B cell (primary cell): ENCODE data around the gene DUSP23. TPM values are rescaled to one million over a fixed set of nuclear protein-coding genes. Genes with fewer than 3 reads are reported as not detected.

Experiments used
- ATAC-seq: fragments of 200-7000 bp; cut with Tn5 transposase; one replicate; pipeline ENCODE4 v1.10.0; 2021; ENCODE audit warnings: low read depth, mild to moderate bottlenecking, moderate number of reproducible peaks, moderate library complexity
- CTCF ChIA-PET: fragments of 350-600 bp; sonication (Branson Sonifier 250); formaldehyde crosslinking; loops from one replicate; lab custom pipeline; 2021; ENCODE audit warnings: antibody characterized with exemption, inconsistent platforms; lab: Charles Lee
- POLR2A ChIA-PET: fragments of 350-600 bp; sonication (Branson Sonifier 250); formaldehyde crosslinking; loops from one replicate; lab custom pipeline; 2021; ENCODE audit warnings: antibody characterized with exemption; lab: Charles Lee
- DNase-seq: peaks from one replicate; pipeline ENCODE4 v3.0.0; 2013
- H2AFZ ChIP-seq: 2 replicates; pipeline ENCODE4 v1.6.1; 2012; ENCODE audit warnings: mild to moderate bottlenecking, low read depth, low read length; ENCODE audit not compliant: insufficient read depth, poor library complexity, severe bottlenecking
- H3K27ac ChIP-seq, 2 donors: 1 replicate in 1 of 2; 2 replicates in 1 of 2; pipeline ENCODE4 v1.5.1; 2012 to 2013; ENCODE audit warnings: low read length in 2 of 2, mild to moderate bottlenecking in 2 of 2, moderate library complexity in 1 of 2
- H3K27me3 ChIP-seq, 4 experiments: fragments of 200-600 bp in 1 of 4; sonication (generic) in 1 of 4; replicated peaks in 1 of 4; 1 replicate in 2 of 4; 2 replicates in 2 of 4; pipeline versions ENCODE4 v1.6.1 to v1.7.0; 2013 to 2016; ENCODE audit warnings: low read length in 3 of 4, mild to moderate bottlenecking in 2 of 4, mixed read lengths in 1 of 4, moderate library complexity in 1 of 4; ENCODE audit not compliant: insufficient read depth in 4 of 4, control insufficient read depth in 3 of 4; ENCODE audit errors: control extremely low read depth in 1 of 4
- H3K36me3 ChIP-seq, 2 experiments: replicated peaks in 1 of 2; 1 replicate in 1 of 2; 2 replicates in 1 of 2; pipeline versions ENCODE4 v1.6.1 to v1.7.1; 2013; ENCODE audit warnings: low read length in 1 of 2; ENCODE audit not compliant: insufficient read depth in 2 of 2, control insufficient read depth in 1 of 2; ENCODE audit errors: control extremely low read depth in 1 of 2, extremely low read depth in 1 of 2
- H3K4me1 ChIP-seq, 2 donors: fragments of 200-600 bp in 1 of 2; sonication (generic) in 1 of 2; 1 replicate in 1 of 2; 2 replicates in 1 of 2; pipeline versions ENCODE4 v1.5.1 to v1.6.1; 2013 to 2017; ENCODE audit warnings: low read length in 2 of 2; ENCODE audit not compliant: control insufficient read depth in 2 of 2, insufficient read depth in 2 of 2
- H3K4me2 ChIP-seq: replicated peaks from 2 replicates; pipeline ENCODE3; 2012; ENCODE audit warnings: mild to moderate bottlenecking, low read depth, low read length; ENCODE audit not compliant: poor library complexity, severe bottlenecking
- H3K4me3 ChIP-seq, 5 experiments: fragments of 200-600 bp in 1 of 5; sonication (generic) in 1 of 5; 1 replicate in 3 of 5; 2 replicates in 2 of 5; pipeline versions ENCODE4 v1.5.1 to v1.7.0; 2011 to 2016; ENCODE audit warnings: low read length in 4 of 5, mild to moderate bottlenecking in 4 of 5, low read depth in 2 of 5, control low read depth in 1 of 5, moderate library complexity in 1 of 5; ENCODE audit not compliant: insufficient read depth in 1 of 5; ENCODE audit errors: control extremely low read depth in 1 of 5, extremely low read depth in 1 of 5
- H3K79me2 ChIP-seq: fragments of 200-600 bp; sonication (generic); one replicate; pipeline ENCODE4 v1.6.0; 2016; ENCODE audit warnings: low read length; ENCODE audit not compliant: control insufficient read depth, insufficient read depth
- H3K9ac ChIP-seq: fragments of 200-600 bp; sonication (generic); 2 replicates; pipeline ENCODE4 v1.6.1; 2017; ENCODE audit warnings: mild to moderate bottlenecking, low read length, moderate library complexity
- H3K9me3 ChIP-seq, 3 donors: one replicate each; pipeline versions ENCODE4 v1.6.1 to v1.7.1; 2013; ENCODE audit warnings: low read length in 2 of 3; ENCODE audit not compliant: control insufficient read depth in 2 of 3, insufficient read depth in 1 of 3; ENCODE audit errors: control extremely low read depth in 1 of 3
- H4K20me1 ChIP-seq: 2 replicates; pipeline ENCODE4 v1.6.0; 2012; ENCODE audit warnings: mild to moderate bottlenecking, low read length; ENCODE audit not compliant: insufficient read depth, control insufficient read depth, poor library complexity, severe bottlenecking
- H3K27ac Mint-ChIP-seq: one replicate; pipeline ENCODE4 v1.8.0; 2021; ENCODE audit warnings: mixed read lengths
- H3K27me3 Mint-ChIP-seq: one replicate; pipeline ENCODE4 v1.8.0; 2021; ENCODE audit warnings: mixed read lengths
- H3K4me1 Mint-ChIP-seq: one replicate; pipeline ENCODE4 v1.8.0; 2021; ENCODE audit warnings: mixed read lengths
- H3K4me3 Mint-ChIP-seq: one replicate; pipeline ENCODE4 v1.8.0; 2021; ENCODE audit warnings: mixed read lengths
- H3K9me3 Mint-ChIP-seq: one replicate; pipeline ENCODE4 v1.8.0; 2022; ENCODE audit warnings: mixed read lengths; ENCODE audit not compliant: insufficient read depth
- EZH2 ChIP-seq: IDR thresholded peaks from 2 replicates; pipeline ENCODE4 v1.6.1; 2012; ENCODE audit warnings: borderline replicate concordance, low read depth, mild to moderate bottlenecking, moderate library complexity, low read length; ENCODE audit not compliant: insufficient read depth, poor library complexity, severe bottlenecking
- WGBS: methylation state at CpG from one replicate; pipeline ENCODE4 v1.1.5; 2013; ENCODE audit warnings: missing lambda C conversion rate; ENCODE audit not compliant: insufficient coverage; 5-methylcytosine and 5-hydroxymethylcytosine counted together
- intact Hi-C: fragments of 100-400 bp; cut with micrococcal nuclease; formaldehyde crosslinking; loops from one replicate; pipeline ENCODE4 v1.10.0; 2022
- polyA plus RNA-seq: library from polyadenylated mRNA; depleted of rRNA; stranded (reverse); fragments of >200 nt; gene quantifications from 2 replicates; pipeline ENCODE4 v1.2.3, GENCODE V29; 2012
- total RNA-seq, 2 donors: library from RNA; stranded (reverse); fragments of 120-200 nt in 1 of 2; gene quantifications; 1 replicate in 1 of 2; 2 replicates in 1 of 2; pipeline versions ENCODE4 v1.2.3 to v1.2.4, GENCODE V29; 2013 to 2022
- TF ChIP-seq, protein P1 (sequence below): fragments of 200-600 bp; IDR thresholded peaks from one replicate; pipeline ENCODE4 v1.8.0; 2022; ENCODE audit warnings: antibody characterized with exemption, mild to moderate bottlenecking

Gene DUSP23
- total and polyA plus RNA-seq, 2 donors (not counting 1 experiment from before 2014, with no cell fraction given), result 9.6 to 15.8 TPM

GRCh38 chr1:159821171-159821867 is 40.6 kb downstream of the DUSP23 start:
- DNase-seq (peak; percentile 52), ATAC-seq (no peak)
- WGBS, result 93% methylated on average over 5 of the region's 9 CpGs
- Mint-ChIP-seq H3K27ac (no peak overlapping the region), H3K4me3 (no peak overlapping the region), H3K27me3 (peaks cover 52% of the 10 kb centered on the region), H3K9me3 (no peaks in the 10 kb centered on the region), H3K4me1 (peaks cover 4% of the 10 kb centered on the region)
- no peaks in the 10 kb centered on the region for H3K79me2 ChIP-seq
- CTCF ChIA-PET, result interaction anchor here (0.5 to 4.4 kb wide), 13 partner anchors 9 to 185 kb away, joined by 3 to 26 read pairs (median 4); partner anchors contain the start of gene FCRL6
- TF ChIP-seq, protein P1, sequence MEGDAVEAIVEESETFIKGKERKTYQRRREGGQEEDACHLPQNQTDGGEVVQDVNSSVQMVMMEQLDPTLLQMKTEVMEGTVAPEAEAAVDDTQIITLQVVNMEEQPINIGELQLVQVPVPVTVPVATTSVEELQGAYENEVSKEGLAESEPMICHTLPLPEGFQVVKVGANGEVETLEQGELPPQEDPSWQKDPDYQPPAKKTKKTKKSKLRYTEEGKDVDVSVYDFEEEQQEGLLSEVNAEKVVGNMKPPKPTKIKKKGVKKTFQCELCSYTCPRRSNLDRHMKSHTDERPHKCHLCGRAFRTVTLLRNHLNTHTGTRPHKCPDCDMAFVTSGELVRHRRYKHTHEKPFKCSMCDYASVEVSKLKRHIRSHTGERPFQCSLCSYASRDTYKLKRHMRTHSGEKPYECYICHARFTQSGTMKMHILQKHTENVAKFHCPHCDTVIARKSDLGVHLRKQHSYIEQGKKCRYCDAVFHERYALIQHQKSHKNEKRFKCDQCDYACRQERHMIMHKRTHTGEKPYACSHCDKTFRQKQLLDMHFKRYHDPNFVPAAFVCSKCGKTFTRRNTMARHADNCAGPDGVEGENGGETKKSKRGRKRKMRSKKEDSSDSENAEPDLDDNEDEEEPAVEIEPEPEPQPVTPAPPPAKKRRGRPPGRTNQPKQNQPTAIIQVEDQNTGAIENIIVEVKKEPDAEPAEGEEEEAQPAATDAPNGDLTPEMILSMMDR, result peak; percentile 69
- TF ChIP-seq EZH2, result no peak
- H3K27ac ChIP-seq, result no peak overlapping the region
- no peaks in the 10 kb centered on the region for H3K36me3 ChIP-seq
- H3K4me1 ChIP-seq, result peaks cover under 1 to 3% of the 10 kb centered on the region in 2 donors
- no peaks in the 10 kb centered on the region for H4K20me1 ChIP-seq
- H3K4me2 ChIP-seq, result no peak overlapping the region
- no peaks in the 10 kb centered on the region for H3K9me3 ChIP-seq
- no peak overlapping the region for H3K4me3 ChIP-seq
- no peak overlapping the region for H2AFZ ChIP-seq
- no peak overlapping the region for H3K9ac ChIP-seq
- H3K27me3 ChIP-seq, result peaks cover 0 to 6% (median 0%) of the 10 kb centered on the region in 4 experiments
- intact Hi-C loops, result no loop called here
- POLR2A ChIA-PET, result no interaction called here

DNA sequence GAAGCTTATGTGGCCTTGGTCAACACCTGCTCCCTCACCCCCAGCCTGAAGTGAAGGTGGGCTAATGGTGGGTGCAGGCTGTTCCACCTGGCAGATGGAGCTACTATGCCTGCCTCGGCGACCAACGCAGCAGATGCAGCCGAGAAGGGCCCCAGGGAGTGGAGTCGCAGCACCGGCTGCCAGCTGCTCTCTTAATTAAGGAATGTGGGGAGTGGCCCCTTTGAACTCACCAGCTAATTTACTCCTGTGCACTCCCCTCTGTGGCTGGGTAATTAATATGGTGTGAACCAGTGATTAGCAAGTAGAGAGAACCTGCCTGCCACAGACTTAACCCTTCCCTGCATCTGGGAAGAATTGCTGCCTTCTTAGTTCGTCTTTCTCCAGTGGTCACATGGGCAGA is 42.6 kb downstream of the DUSP23 start:
- ATAC-seq (no peak), DNase-seq (no peak)
- ChIA-PET CTCF (interaction anchor here (4.4 kb wide), 1 partner anchor 183 kb away, joined by 26 read pairs; no protein-coding TSS in a partner anchor), POLR2A (no interaction called here)
- 100% methylated on average over 2 of the region's 7 CpGs for WGBS
- Histone ChIP-seq H3K4me1 (peaks cover 3 to 17% of the 10 kb centered on the region in 2 donors), H3K27ac (no peak overlapping the region), H3K36me3 (no peaks in the 10 kb centered on the region), H3K27me3 (peaks cover 0 to 7% (median under 1%) of the 10 kb centered on the region in 4 experiments), H4K20me1 (no peaks in the 10 kb centered on the region), H3K9ac (no peak overlapping the region), H2AFZ (no peak overlapping the region), H3K9me3 (peaks cover 0 to 6% (median 0%) of the 10 kb centered on the region in 3 donors), H3K79me2 (no peaks in the 10 kb centered on the region), H3K4me2 (no peak overlapping the region), H3K4me3 (no peak overlapping the region)
- peaks cover 47% of the 10 kb centered on the region for H3K27me3 Mint-ChIP-seq
- no peaks in the 10 kb centered on the region for H3K9me3 Mint-ChIP-seq
- TF ChIP-seq, protein P1, result no peak
- no peak for TF ChIP-seq EZH2
- H3K4me3 Mint-ChIP-seq, result no peak overlapping the region
- intact Hi-C loops, result no loop called here
- no peak overlapping the region for H3K27ac Mint-ChIP-seq
- peaks cover 11% of the 10 kb centered on the region for H3K4me1 Mint-ChIP-seq
